Measurements from ENCODE around the gene AVPR1B. TPM values are rescaled to one million over a fixed set of nuclear protein-coding genes. Genes with fewer than 3 reads are reported as not detected.

The AVPR1B gene
- total RNA-seq, 2 experiments from 2014 or later: not detected

GRCh38 chr1:206103979-206104378 lies 13.2 kb downstream of the AVPR1B start:
- Mint-ChIP-seq H3K9me3 (no peaks in the 10 kb centered on the region), H3K4me3 (no peak overlapping the region), H3K36me3 (no peaks in the 10 kb centered on the region), H3K27me3 (peaks cover 11% of the 10 kb centered on the region), H3K27ac (no peak overlapping the region), H3K4me1 (no peaks in the 10 kb centered on the region)
- DNase-seq: no peak

- Mint-ChIP-seq H3K4me3 (no peak overlapping the region), H3K27ac (no peak overlapping the region), H3K4me1 (no peaks in the 10 kb centered on the region), H3K27me3 (peaks cover 17% of the 10 kb centered on the region), H3K9me3 (no peaks in the 10 kb centered on the region), H3K36me3 (no peaks in the 10 kb centered on the region)
- DNase-seq: no peak
These were observed 14.8 kb downstream of the AVPR1B start for GRCh38 chr1:206102292-206102936.

GRCh38 chr1:206101351-206102045 lies 15.7 kb downstream of the AVPR1B start:
- no peak overlapping the region for H3K27ac Mint-ChIP-seq
- no peaks in the 10 kb centered on the region for H3K9me3 Mint-ChIP-seq
- DNase-seq: no peak
- no peaks in the 10 kb centered on the region for H3K36me3 Mint-ChIP-seq
- H3K4me3 Mint-ChIP-seq: no peak overlapping the region
- no peaks in the 10 kb centered on the region for H3K4me1 Mint-ChIP-seq
- peaks cover 17% of the 10 kb centered on the region for H3K27me3 Mint-ChIP-seq

GRCh38 chr1:206100226-206100815 lies 16.9 kb downstream of the AVPR1B start:
- no peaks in the 10 kb centered on the region for H3K4me1 Mint-ChIP-seq
- H3K9me3 Mint-ChIP-seq: no peaks in the 10 kb centered on the region
- H3K4me3 Mint-ChIP-seq: no peak overlapping the region
- DNase-seq: no peak
- peaks cover 17% of the 10 kb centered on the region for H3K27me3 Mint-ChIP-seq
- H3K36me3 Mint-ChIP-seq: no peaks in the 10 kb centered on the region
- H3K27ac Mint-ChIP-seq: no peak overlapping the region

GRCh38 chr1:206098242-206098919 lies 18.8 kb downstream of the AVPR1B start:
- Mint-ChIP-seq H3K4me1 (no peaks in the 10 kb centered on the region), H3K4me3 (no peak overlapping the region), H3K27ac (no peak overlapping the region), H3K36me3 (no peaks in the 10 kb centered on the region), H3K27me3 (peaks cover 27% of the 10 kb centered on the region), H3K9me3 (no peaks in the 10 kb centered on the region)
- DNase-seq: no peak

DNA sequence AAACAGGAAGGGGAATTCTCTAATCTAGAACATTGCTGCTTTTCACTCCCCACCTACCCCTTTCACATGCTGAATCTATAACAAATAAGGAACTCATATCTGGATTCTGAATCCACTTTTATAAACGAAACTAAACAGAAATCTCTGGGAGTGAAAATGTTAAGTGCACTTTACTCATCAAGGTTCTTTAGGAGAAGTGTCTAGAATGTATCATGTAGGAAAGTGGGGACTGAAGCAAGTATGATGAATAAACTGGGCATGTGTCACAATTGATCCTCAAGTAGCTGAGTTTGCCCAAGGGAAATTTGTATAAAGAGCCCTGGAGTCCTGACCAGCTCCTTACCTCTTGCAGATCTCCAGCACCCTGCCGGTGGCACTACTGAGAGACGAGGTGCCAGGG lies 19.8 kb downstream of the AVPR1B start:
- Mint-ChIP-seq H3K4me1 (no peaks in the 10 kb centered on the region), H3K9me3 (no peaks in the 10 kb centered on the region), H3K27me3 (peaks cover 27% of the 10 kb centered on the region), H3K27ac (no peak overlapping the region), H3K36me3 (no peaks in the 10 kb centered on the region), H3K4me3 (no peak overlapping the region)
- DNase-seq: no peak

- no peak for DNase-seq
- H3K9me3 Mint-ChIP-seq: no peaks in the 10 kb centered on the region
- no peak overlapping the region for H3K4me3 Mint-ChIP-seq
- no peaks in the 10 kb centered on the region for H3K36me3 Mint-ChIP-seq
- peaks cover 16% of the 10 kb centered on the region for H3K27me3 Mint-ChIP-seq
- no peak overlapping the region for H3K27ac Mint-ChIP-seq
- H3K4me1 Mint-ChIP-seq: no peaks in the 10 kb centered on the region
These were observed 23.2 kb downstream of the AVPR1B start for GRCh38 chr1:206094024-206094423.

GRCh38 chr1:206089341-206089740 lies 27.8 kb downstream of the AVPR1B start:
- peaks cover 2% of the 10 kb centered on the region for H3K27me3 Mint-ChIP-seq
- H3K27ac Mint-ChIP-seq: no peak overlapping the region
- H3K36me3 Mint-ChIP-seq: no peaks in the 10 kb centered on the region
- H3K9me3 Mint-ChIP-seq: no peaks in the 10 kb centered on the region
- no peak overlapping the region for H3K4me3 Mint-ChIP-seq
- no peak for DNase-seq
- no peaks in the 10 kb centered on the region for H3K4me1 Mint-ChIP-seq

DNA sequence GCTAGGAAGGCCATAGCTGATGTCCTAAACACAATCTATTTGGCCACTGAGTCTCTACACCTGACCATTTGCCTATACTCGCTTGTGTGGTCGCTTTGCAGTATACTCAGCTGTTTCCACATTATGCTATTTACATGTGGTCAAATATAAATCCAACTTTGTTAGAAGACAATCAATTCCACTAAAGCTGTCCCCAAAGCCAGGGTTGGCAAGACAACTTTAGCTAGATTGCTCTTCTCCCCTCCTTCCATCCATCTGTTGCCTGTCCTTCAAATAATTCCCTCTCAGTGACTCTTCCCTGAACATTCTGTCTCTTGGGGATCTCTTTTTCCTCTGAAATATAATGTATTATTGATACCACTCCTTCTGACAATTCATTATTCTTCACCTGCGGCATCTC lies 30.1 kb downstream of the AVPR1B start:
- H3K4me1 Mint-ChIP-seq: no peaks in the 10 kb centered on the region
- no peaks in the 10 kb centered on the region for H3K9me3 Mint-ChIP-seq
- H3K4me3 Mint-ChIP-seq: no peak overlapping the region
- DNase-seq: no peak
- no peak overlapping the region for H3K27ac Mint-ChIP-seq
- H3K36me3 Mint-ChIP-seq: no peaks in the 10 kb centered on the region
- H3K27me3 Mint-ChIP-seq: no peaks in the 10 kb centered on the region

DNA sequence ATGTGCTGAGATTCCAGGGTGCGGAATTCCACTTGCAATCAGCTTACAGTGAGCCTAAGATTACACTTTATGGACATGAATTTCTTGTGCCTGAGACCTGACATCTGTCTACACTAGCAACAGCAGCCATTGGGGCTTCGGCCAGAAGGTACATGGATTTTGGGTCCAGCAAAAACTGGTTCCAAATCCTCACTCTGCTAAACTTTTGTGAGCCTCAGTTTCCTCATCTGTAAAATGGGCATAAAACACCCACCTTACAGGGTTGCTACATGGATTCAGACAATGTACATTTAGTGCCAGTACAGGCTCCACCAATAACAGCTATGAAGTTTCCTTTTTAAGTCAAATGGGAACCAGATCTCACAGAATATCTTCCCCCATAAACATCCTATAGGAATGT lies 33.4 kb downstream of the AVPR1B start:
- Mint-ChIP-seq H3K4me1 (peaks cover 13% of the 10 kb centered on the region), H3K27ac (no peak overlapping the region), H3K4me3 (no peak overlapping the region), H3K27me3 (no peaks in the 10 kb centered on the region), H3K36me3 (no peaks in the 10 kb centered on the region), H3K9me3 (no peaks in the 10 kb centered on the region)
- no peak for DNase-seq

DNA sequence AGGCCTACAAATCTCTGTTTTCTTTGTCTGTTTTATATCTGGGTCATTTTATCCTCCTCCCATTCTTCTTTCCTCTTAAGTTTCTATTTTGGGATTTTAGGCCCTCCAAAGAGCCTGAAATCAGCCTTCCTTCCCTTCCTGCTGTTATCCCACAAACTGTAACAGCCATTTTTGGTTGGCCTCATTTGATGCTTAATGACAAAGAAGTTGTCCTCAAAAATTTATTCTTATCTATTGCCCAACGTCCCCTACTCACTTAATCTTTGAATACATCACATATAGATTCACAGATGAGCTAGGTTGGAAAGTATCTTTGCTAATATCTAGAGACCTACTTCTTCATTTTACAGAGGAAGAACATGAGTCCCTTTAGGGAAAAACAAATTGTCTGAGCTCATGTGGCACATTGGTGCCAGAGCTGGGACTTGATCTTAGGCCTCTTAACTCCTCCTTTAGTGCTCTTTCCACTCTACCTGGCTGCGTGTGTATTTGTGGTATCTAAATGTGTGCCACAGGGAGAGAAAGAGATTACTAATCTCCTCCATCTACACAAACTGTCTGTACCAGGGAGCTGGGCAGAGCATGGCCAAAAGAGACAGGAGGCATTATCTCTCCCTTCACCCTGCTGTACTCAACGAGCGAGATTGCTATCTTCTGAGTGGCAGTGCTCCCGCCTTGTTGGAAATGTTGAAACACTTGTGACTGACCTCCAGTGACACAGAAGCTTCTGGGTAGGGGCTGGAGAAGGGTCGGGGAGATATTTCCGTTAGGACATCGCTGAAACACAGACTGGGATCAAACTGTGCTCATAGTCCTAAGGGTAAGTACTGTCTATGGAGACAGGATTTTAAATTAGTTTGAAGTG lies 34.1 kb downstream of the AVPR1B start:
- H3K27ac Mint-ChIP-seq: no peak overlapping the region
- H3K36me3 Mint-ChIP-seq: no peaks in the 10 kb centered on the region
- H3K4me3 Mint-ChIP-seq: no peak overlapping the region
- H3K27me3 Mint-ChIP-seq: no peaks in the 10 kb centered on the region
- H3K4me1 Mint-ChIP-seq: peaks cover 13% of the 10 kb centered on the region
- DNase-seq: no peak
- H3K9me3 Mint-ChIP-seq: no peaks in the 10 kb centered on the region

DNA sequence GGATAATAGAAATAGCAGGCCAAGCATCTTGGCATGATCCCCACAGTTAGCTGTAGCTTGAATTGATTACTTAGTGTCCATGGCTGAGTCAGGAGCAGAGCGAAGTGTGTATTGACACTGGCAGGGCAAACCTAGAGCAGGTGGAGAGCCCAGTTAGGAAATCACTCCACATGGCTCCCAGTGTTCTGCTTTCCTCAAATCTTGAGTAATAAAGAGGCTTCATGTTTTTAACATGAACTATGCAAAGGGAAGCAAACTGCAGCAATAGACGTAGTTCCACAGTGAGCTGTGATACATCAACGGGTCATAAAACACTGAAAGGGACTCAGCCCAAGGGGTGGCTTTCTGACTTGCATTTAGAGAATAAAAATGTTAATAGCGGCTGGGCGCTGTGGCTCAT lies 35.3 kb downstream of the AVPR1B start:
- no peak overlapping the region for H3K27ac Mint-ChIP-seq
- no peaks in the 10 kb centered on the region for H3K27me3 Mint-ChIP-seq
- no peaks in the 10 kb centered on the region for H3K9me3 Mint-ChIP-seq
- no peak for DNase-seq
- no peaks in the 10 kb centered on the region for H3K36me3 Mint-ChIP-seq
- H3K4me3 Mint-ChIP-seq: no peak overlapping the region
- H3K4me1 Mint-ChIP-seq: peaks cover 13% of the 10 kb centered on the region

- H3K9me3 Mint-ChIP-seq: no peaks in the 10 kb centered on the region
- no peaks in the 10 kb centered on the region for H3K36me3 Mint-ChIP-seq
- no peak overlapping the region for H3K4me3 Mint-ChIP-seq
- DNase-seq: no peak
- H3K27ac Mint-ChIP-seq: no peak overlapping the region
- no peaks in the 10 kb centered on the region for H3K27me3 Mint-ChIP-seq
- peaks cover 13% of the 10 kb centered on the region for H3K4me1 Mint-ChIP-seq
These were observed 37.0 kb downstream of the AVPR1B start for GRCh38 chr1:206080026-206080820.

DNA sequence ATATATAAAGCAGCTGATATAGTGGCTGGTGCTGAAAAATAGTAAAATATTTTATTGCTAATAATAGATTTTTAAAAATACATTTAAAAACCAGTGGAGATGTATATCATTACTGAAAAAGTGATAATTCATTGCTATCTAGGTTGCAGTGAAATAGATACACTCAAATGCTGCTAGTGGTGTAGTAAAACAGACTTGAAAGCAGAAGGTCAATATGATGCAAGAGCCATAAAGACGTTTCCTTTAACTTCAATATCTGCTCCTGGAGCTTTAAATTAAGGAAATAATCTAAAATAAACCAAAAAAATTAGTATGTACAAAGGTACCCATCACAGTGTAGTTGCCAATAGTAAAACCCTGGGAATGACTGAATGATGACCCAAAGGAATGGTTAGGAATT lies 38.1 kb downstream of the AVPR1B start:
- no peak overlapping the region for H3K4me3 Mint-ChIP-seq
- no peaks in the 10 kb centered on the region for H3K27me3 Mint-ChIP-seq
- H3K4me1 Mint-ChIP-seq: peaks cover 13% of the 10 kb centered on the region
- H3K36me3 Mint-ChIP-seq: no peaks in the 10 kb centered on the region
- DNase-seq: no peak
- H3K9me3 Mint-ChIP-seq: no peaks in the 10 kb centered on the region
- H3K27ac Mint-ChIP-seq: no peak overlapping the region
